Sigmoid colon (tissue), 7 donors: ENCODE measurements around the gene EDEM1. TPM values are rescaled to one million over a fixed set of nuclear protein-coding genes. Genes with fewer than 3 reads are reported as not detected.

Source experiments
- DNase-seq: peaks from one replicate; pipeline ENCODE4 v3.0.0-alpha.2; 2019
- H3K27ac ChIP-seq, 4 donors: fragments of 200-600 bp; sonication (generic); one replicate each; pipeline ENCODE4 v1.5.1; 2016 to 2019; ENCODE audit warnings: mild to moderate bottlenecking in 1 of 4
- H3K27me3 ChIP-seq, 3 donors: fragments of 200-600 bp; sonication (generic); one replicate each; pipeline ENCODE4 v1.5.1; 2019; ENCODE audit warnings: mild to moderate bottlenecking in 1 of 3
- H3K36me3 ChIP-seq, 4 donors: fragments of 200-600 bp; sonication (generic); one replicate each; pipeline ENCODE4 v1.5.1; 2016 to 2019
- H3K4me1 ChIP-seq, 4 donors: fragments of 200-600 bp; sonication (generic); one replicate each; pipeline ENCODE4 v1.5.1; 2017 to 2019
- H3K4me3 ChIP-seq, 4 donors: fragments of 200-600 bp; sonication (generic); one replicate each; pipeline ENCODE4 v1.5.1; 2017 to 2019; ENCODE audit warnings: mild to moderate bottlenecking in 2 of 4, moderate library complexity in 1 of 4
- H3K9me3 ChIP-seq, 4 donors: fragments of 200-600 bp in 3 of 4; sonication (generic) in 3 of 4; one replicate each; pipeline versions ENCODE4 v1.5.1 to v1.6.1; 2013 to 2019
- EP300 ChIP-seq, 4 donors: sonication (generic); formaldehyde crosslinking; IDR thresholded peaks; one replicate each; pipeline ENCODE4 v1.6.1; 2017; ENCODE audit warnings: antibody characterized with exemption in 4 of 4
- POLR2A ChIP-seq, 2 donors: fragments of 450-650 bp; IDR thresholded peaks; one replicate each; pipeline ENCODE4 v1.6.1; 2016; ENCODE audit warnings: antibody characterized with exemption in 2 of 2, mild to moderate bottlenecking in 2 of 2, moderate library complexity in 2 of 2
- POLR2AphosphoS5 ChIP-seq, 4 donors: sonication (generic); formaldehyde crosslinking; IDR thresholded peaks; one replicate each; pipeline ENCODE4 v1.6.1; 2017; ENCODE audit warnings: antibody characterized with exemption in 4 of 4
- WGBS, 2 donors: extraction: QIAGEN DNeasy Blood & Tissue Kit; methylation state at CpG; one replicate each; pipeline ENCODE4 v1.1.7; 2013; 5-methylcytosine and 5-hydroxymethylcytosine counted together
- intact Hi-C: fragments of 100-400 bp; cut with DNase I; formaldehyde crosslinking; loops from one replicate; pipeline ENCODE4 v1.15.1; 2023
- polyA plus RNA-seq, 3 donors: library from polyadenylated mRNA; stranded (reverse); fragments of 200-250 nt; gene quantifications; one replicate each; pipeline ENCODE4 v1.2.3, GENCODE V29; 2013
- total RNA-seq, 4 donors: library from RNA; depleted of rRNA; stranded (reverse); fragments of >200 nt; gene quantifications; one replicate each; pipeline ENCODE4 v1.1.0, GENCODE V29; 2016
- TF ChIP-seq, protein P1 (sequence below), 4 experiments: fragments of 450-650 bp in 3 of 4; fragments of 200-600 bp in 1 of 4; IDR thresholded peaks; one replicate each; pipeline ENCODE4 v1.5.1; 2016 to 2019; ENCODE audit warnings: antibody characterized with exemption in 4 of 4, mild to moderate bottlenecking in 3 of 4, moderate library complexity in 2 of 4
- donor health status: healthy with polysubstance abuse.
- donor health status: Bipolar disorder and iron deficiency.
- donor health status: healthy.

EDEM1 gene
- total and polyA plus RNA-seq, 7 donors = 3.6 to 23.8 (median 18.1) TPM

DNA sequence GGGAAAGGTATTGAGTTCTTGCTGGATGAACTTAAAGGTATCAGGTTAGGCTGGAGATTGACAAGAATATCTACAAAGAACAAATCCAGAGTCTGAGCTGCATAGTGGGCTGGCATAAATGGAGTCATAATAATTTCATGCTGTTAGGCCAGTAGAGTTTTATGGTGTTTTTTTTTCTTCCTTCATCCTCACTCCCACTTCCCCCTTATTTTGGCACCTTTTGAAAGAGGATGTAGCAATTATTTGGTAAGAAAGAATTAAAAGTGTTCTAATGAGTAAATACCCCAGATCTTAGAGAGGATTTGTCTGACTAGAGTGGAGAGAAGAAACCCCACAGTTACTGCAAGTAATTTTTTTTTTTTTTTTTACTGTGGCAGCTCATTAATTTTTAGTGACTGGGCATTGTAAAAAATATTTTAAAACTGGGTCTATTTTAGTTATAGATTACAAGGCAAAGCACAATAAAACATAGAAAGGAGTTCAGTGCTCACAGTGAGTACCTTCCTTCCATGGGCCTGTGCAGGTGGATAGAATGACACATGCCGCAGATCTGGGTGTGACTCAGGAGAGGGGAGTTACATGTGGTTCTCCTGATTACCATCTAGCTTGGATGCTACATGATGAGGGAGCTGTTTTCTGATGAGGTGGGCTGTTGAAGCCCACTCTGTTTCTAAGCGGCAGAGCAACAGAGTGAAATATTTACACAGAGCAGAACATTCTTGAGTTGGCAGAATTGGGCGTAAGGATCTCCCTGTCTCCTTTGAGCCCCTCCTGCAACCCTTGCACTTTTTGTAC, 5.3 kb downstream of the EDEM1 start:
- Histone ChIP-seq H3K36me3 (no peaks in the 10 kb centered on the region), H3K9me3 (no peaks in the 10 kb centered on the region), H3K4me3 (no peak overlapping the region), H3K4me1 (peaks cover 0 to 45% (median 37%) of the 10 kb centered on the region in 4 donors), H3K27ac (no peak overlapping the region), H3K27me3 (no peaks in the 10 kb centered on the region)
- 79 to 86% methylated on average over 3 of the region's 3 CpGs for WGBS, 2 donors
- intact Hi-C loops = loop anchor here (10.0 kb wide), 1 partner anchor 898 kb away; no protein-coding TSS in a partner anchor
- DNase-seq = no peak
- TF ChIP-seq EP300 (IDR thresholded peaks at IDR 0.05) (no peak), POLR2A (IDR thresholded peaks at IDR 0.05) (no peak), POLR2AphosphoS5 (IDR thresholded peaks at IDR 0.05) (no peak)
- TF ChIP-seq, protein P1, sequence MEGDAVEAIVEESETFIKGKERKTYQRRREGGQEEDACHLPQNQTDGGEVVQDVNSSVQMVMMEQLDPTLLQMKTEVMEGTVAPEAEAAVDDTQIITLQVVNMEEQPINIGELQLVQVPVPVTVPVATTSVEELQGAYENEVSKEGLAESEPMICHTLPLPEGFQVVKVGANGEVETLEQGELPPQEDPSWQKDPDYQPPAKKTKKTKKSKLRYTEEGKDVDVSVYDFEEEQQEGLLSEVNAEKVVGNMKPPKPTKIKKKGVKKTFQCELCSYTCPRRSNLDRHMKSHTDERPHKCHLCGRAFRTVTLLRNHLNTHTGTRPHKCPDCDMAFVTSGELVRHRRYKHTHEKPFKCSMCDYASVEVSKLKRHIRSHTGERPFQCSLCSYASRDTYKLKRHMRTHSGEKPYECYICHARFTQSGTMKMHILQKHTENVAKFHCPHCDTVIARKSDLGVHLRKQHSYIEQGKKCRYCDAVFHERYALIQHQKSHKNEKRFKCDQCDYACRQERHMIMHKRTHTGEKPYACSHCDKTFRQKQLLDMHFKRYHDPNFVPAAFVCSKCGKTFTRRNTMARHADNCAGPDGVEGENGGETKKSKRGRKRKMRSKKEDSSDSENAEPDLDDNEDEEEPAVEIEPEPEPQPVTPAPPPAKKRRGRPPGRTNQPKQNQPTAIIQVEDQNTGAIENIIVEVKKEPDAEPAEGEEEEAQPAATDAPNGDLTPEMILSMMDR (IDR thresholded peaks at IDR 0.05) = no peak

DNA sequence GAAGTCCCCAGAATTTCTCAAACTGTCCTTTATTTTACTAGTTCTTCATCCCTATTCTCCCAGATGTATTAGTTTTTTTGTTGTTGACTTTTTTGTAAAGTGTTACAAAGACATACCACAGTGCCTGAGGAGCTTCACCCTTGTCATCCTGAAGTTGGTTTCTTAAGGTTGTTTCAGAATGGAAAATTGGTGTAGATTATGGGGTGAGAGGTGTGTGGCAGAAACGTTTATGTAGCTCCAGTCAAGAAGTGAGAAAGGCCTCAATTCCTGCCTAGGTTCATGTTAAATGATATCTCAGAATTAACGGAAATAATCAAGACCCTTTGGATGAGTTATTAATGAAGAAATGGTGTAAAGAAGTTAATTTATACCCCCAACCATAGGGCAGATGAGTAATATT, 6.8 kb downstream of the EDEM1 start:
- Histone ChIP-seq H3K4me3 (no peak overlapping the region), H3K27ac (peak overlapping the region in 3 of 4 donors; percentile 35 to 51 (median 45)), H3K9me3 (no peaks in the 10 kb centered on the region), H3K27me3 (no peaks in the 10 kb centered on the region), H3K4me1 (peaks cover 0 to 39% (median 30%) of the 10 kb centered on the region in 4 donors), H3K36me3 (no peaks in the 10 kb centered on the region)
- intact Hi-C loops = loop anchor here (10.0 kb wide), 1 partner anchor 900 kb away; no protein-coding TSS in a partner anchor
- DNase-seq = no peak
- TF ChIP-seq, protein P1 (IDR thresholded peaks at IDR 0.05) = no peak
- TF ChIP-seq POLR2A (IDR thresholded peaks at IDR 0.05) = no peak
- no peak for TF ChIP-seq POLR2AphosphoS5 (IDR thresholded peaks at IDR 0.05)
- TF ChIP-seq EP300 (IDR thresholded peaks at IDR 0.05) = no peak
- 61 to 73% methylated on average over 2 of the region's 2 CpGs for WGBS, 2 donors

DNA sequence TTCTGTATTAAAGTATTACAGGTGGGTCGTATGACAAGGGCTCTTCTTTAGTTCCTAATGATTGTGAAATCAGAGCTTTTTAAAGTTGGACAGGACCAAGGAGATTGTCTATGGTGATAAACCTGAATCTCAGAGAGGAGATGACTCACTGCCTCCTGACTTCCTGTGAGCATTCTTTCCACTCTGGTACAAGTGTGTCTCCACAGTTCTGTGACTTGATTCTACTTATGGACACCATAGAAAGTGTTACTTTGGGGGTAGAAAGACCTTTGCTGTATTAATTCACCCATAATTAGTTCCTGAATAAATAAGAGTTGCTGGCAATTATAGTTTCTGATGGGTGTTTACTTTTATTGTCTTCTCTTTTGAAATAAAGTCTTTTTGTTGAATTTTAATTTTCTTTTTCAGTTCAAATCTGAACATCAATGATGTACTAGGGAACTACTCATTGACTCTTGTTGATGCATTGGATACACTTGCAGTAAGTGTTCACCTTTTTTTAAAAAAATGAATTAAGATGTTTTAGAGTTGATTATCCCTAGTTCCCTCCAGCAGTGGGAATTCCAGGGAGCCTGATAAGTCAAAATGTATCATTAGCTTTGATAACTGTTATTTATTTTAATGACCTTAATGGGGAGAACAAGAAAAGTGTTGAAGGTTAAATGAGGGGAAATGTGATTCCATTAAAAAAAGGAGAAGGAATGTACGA, 7.4 kb downstream of the EDEM1 start:
- peaks cover 0 to 35% (median 24%) of the 10 kb centered on the region in 4 donors for H3K4me1 ChIP-seq
- no peak overlapping the region for H3K4me3 ChIP-seq
- H3K36me3 ChIP-seq = peaks cover 0 to 5% (median 0%) of the 10 kb centered on the region in 4 donors
- H3K9me3 ChIP-seq = no peaks in the 10 kb centered on the region
- WGBS, 2 donors = 49 to 73% methylated on average over 2 of the region's 2 CpGs
- no peaks in the 10 kb centered on the region for H3K27me3 ChIP-seq
- H3K27ac ChIP-seq = peak overlapping the region in 3 of 4 donors; percentile 35 to 51 (median 45)
- TF ChIP-seq POLR2AphosphoS5 (IDR thresholded peaks at IDR 0.05) = peak in 1 of 4 donors; percentile 69
- TF ChIP-seq EP300 (IDR thresholded peaks at IDR 0.05) = peak in 1 of 4 donors; percentile 49
- no peak for TF ChIP-seq POLR2A (IDR thresholded peaks at IDR 0.05)
- peak; percentile 72 for DNase-seq
- intact Hi-C loops = loop anchor here (10.0 kb wide), 1 partner anchor 900 kb away; no protein-coding TSS in a partner anchor

DNA sequence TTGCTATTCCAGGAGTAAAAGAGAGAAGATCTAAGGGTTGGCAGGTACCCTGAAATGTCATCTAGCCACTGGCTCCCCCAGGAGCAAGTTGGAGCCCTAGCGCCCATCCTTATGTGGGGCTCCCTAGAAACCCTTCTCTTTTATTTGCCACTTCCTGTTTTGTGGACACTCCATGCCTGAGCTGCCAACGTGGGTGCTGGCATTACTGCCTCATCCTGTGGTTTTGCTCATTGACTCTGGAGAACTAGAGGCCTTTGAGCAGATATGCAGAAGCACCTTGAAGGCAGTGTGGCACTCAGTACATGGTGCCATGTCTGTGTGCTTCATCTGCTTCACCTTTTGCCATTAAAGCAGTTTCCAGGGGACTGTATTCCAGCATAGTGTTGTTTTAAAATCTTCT, 8.1 kb downstream of the EDEM1 start:
- intact Hi-C loops = loop anchor here (10.0 kb wide), 1 partner anchor 901 kb away; no protein-coding TSS in a partner anchor
- 38 to 54% methylated on average over 2 of the region's 2 CpGs for WGBS, 2 donors

More for the DNA sequence above, 8.1 kb downstream of the EDEM1 start:
- DNase-seq = no peak
- no peaks in the 10 kb centered on the region for H3K27me3 ChIP-seq
- H3K4me1 ChIP-seq = peaks cover 0 to 29% (median 18%) of the 10 kb centered on the region in 4 donors
- peak overlapping the region in 3 of 4 donors; percentile 35 to 51 (median 45) for H3K27ac ChIP-seq
- H3K36me3 ChIP-seq = peaks cover 0 to 11% (median 0%) of the 10 kb centered on the region in 4 donors
- no peak overlapping the region for H3K4me3 ChIP-seq
- TF ChIP-seq, protein P1 (IDR thresholded peaks at IDR 0.05) = no peak
- no peak for TF ChIP-seq EP300 (IDR thresholded peaks at IDR 0.05)
- TF ChIP-seq POLR2A (IDR thresholded peaks at IDR 0.05) = no peak
- TF ChIP-seq POLR2AphosphoS5 (IDR thresholded peaks at IDR 0.05) = no peak
- no peaks in the 10 kb centered on the region for H3K9me3 ChIP-seq
